GM21360 (cell line): ENCODE results near the gene CXCL3.

Source experiments
- ATAC-seq: cut with Tn5 transposase; IDR thresholded peaks from one replicate; pipeline ENCODE4 v1.9.1; 2021; ENCODE audit warnings: mild to moderate bottlenecking, moderate library complexity; ENCODE audit not compliant: unreplicated experiment

Gene CXCL3

GRCh38 chr4:74056114-74056857 lies 17.8 kb upstream of the CXCL3 start:
- no peak for ATAC-seq

GRCh38 chr4:74055498-74055897 lies 17.0 kb upstream of the CXCL3 start:
- ATAC-seq, result no peak

GRCh38 chr4:74055096-74055495 lies 16.6 kb upstream of the CXCL3 start:
- no peak for ATAC-seq

- no peak for ATAC-seq
Measured at GRCh38 chr4:74054483-74055047, 16.1 kb upstream of the CXCL3 start.

- ATAC-seq, result no peak
Measured at GRCh38 chr4:74047152-74047551, 8.7 kb upstream of the CXCL3 start.

- ATAC-seq, result no peak
Measured at GRCh38 chr4:74045772-74046171, 7.3 kb upstream of the CXCL3 start.

GRCh38 chr4:74045247-74045646 lies 6.8 kb upstream of the CXCL3 start:
- no peak for ATAC-seq

- ATAC-seq, result no peak
Measured at GRCh38 chr4:74044677-74045076, 6.2 kb upstream of the CXCL3 start.

GRCh38 chr4:74042681-74043080 lies 4.2 kb upstream of the CXCL3 start:
- no peak for ATAC-seq

- ATAC-seq, result no peak
Measured at GRCh38 chr4:74041418-74041817, 2.9 kb upstream of the CXCL3 start.

GRCh38 chr4:74039315-74039763 lies 850 bp upstream of the CXCL3 start:
- no peak for ATAC-seq

GRCh38 chr4:74038086-74038424 lies 434 bp downstream of the CXCL3 start:
- ATAC-seq, result peak; percentile 8

- ATAC-seq, result no peak
Measured at GRCh38 chr4:74037076-74037955, 1.2 kb downstream of the CXCL3 start.

GRCh38 chr4:74033739-74034138 lies 4.8 kb downstream of the CXCL3 start:
- ATAC-seq, result no peak

GRCh38 chr4:74032064-74032463 lies 6.4 kb downstream of the CXCL3 start:
- no peak for ATAC-seq

GRCh38 chr4:74031576-74031975 lies 6.9 kb downstream of the CXCL3 start:
- ATAC-seq, result no peak

- ATAC-seq, result no peak
Measured at GRCh38 chr4:74030285-74030684, 8.2 kb downstream of the CXCL3 start.

- ATAC-seq, result no peak
Measured at GRCh38 chr4:74028504-74028903, 10.0 kb downstream of the CXCL3 start.

GRCh38 chr4:74023709-74024108 lies 14.8 kb downstream of the CXCL3 start:
- ATAC-seq, result no peak

GRCh38 chr4:74021601-74022000 lies 16.9 kb downstream of the CXCL3 start:
- no peak for ATAC-seq

- ATAC-seq, result no peak
Measured at GRCh38 chr4:74018771-74019170, 19.7 kb downstream of the CXCL3 start.

- no peak for ATAC-seq
Measured at GRCh38 chr4:74018116-74018515, 20.4 kb downstream of the CXCL3 start.
